ENCODE data around the gene GGT5. TPM values are rescaled to one million over a fixed set of nuclear protein-coding genes. Genes with fewer than 3 reads are reported as not detected.
"Not testable (repeated sequence)": the region's sequence is repeated elsewhere in the genome, so short reads cannot be mapped to it uniquely, and the experiment has no call there.

Gene GGT5
- total RNA-seq, 1 experiment from 2014 or later, result 0.28 TPM

DNA sequence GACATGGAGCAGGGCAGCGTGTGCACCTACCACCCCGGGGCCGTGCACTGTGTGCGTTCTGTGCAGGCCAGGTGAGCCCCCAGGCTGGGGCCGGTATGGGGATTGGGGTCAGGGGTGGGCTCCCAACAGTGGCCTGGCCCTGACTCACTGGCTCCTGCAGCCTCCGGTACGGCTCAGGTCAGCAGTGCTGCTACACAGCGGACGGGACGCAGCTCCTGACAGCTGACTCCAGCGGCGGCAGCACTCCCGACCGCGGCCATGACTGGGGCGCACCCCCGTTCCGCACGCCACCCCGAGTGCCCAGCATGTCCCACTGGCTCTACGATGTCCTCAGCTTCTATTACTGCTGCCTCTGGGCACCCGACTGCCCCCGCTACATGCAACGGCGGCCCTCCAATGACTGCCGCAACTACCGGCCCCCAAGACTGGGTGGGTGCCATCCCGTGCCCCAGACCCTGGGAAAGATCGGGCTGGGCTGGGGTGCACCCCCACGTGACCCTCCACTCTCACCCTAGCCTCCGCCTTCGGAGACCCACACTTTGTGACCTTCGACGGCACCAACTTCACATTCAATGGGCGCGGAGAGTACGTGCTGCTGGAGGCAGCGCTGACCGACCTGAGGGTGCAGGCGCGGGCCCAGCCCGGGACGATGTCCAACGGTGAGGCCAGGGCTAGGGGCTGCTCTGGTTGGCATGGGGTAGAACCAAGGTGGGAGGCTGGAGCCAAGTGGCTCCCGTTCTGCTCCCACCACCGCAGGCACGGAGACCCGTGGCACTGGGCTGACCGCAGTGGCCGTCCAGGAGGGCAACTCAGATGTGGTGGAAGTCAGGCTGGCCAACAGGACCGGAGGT lies 59.2 kb downstream of the GGT5 start:
- Mint-ChIP-seq H3K27me3 (ENCODE audit: unreplicated experiment) (no peaks in the 10 kb centered on the region), H3K4me1 (ENCODE audit: low read depth, unreplicated experiment) (peaks cover 23% of the 10 kb centered on the region), H3K36me3 (ENCODE audit: insufficient read depth, unreplicated experiment) (peaks cover 6% of the 10 kb centered on the region), H3K27ac (ENCODE audit: unreplicated experiment) (no peak overlapping the region), H3K9me3 (ENCODE audit: low read depth, unreplicated experiment) (no peaks in the 10 kb centered on the region), H3K4me3 (ENCODE audit: low read depth, unreplicated experiment) (no peak overlapping the region)
- intact Hi-C loops (cut with micrococcal nuclease; ENCODE audit: unreplicated experiment), result loop anchor here (10.0 kb wide), 1 partner anchor 201 kb away; the partner anchor contains the start of gene GSTT2
- TF ChIP-seq, protein P1, sequence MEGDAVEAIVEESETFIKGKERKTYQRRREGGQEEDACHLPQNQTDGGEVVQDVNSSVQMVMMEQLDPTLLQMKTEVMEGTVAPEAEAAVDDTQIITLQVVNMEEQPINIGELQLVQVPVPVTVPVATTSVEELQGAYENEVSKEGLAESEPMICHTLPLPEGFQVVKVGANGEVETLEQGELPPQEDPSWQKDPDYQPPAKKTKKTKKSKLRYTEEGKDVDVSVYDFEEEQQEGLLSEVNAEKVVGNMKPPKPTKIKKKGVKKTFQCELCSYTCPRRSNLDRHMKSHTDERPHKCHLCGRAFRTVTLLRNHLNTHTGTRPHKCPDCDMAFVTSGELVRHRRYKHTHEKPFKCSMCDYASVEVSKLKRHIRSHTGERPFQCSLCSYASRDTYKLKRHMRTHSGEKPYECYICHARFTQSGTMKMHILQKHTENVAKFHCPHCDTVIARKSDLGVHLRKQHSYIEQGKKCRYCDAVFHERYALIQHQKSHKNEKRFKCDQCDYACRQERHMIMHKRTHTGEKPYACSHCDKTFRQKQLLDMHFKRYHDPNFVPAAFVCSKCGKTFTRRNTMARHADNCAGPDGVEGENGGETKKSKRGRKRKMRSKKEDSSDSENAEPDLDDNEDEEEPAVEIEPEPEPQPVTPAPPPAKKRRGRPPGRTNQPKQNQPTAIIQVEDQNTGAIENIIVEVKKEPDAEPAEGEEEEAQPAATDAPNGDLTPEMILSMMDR (IDR thresholded peaks at IDR 0.05; ENCODE audit: unreplicated experiment), result no peak
- BruUV-seq (replicated peaks), result no TSS peak
- no peak for DNase-seq
- CTCF ChIA-PET, result no interaction called here

DNA sequence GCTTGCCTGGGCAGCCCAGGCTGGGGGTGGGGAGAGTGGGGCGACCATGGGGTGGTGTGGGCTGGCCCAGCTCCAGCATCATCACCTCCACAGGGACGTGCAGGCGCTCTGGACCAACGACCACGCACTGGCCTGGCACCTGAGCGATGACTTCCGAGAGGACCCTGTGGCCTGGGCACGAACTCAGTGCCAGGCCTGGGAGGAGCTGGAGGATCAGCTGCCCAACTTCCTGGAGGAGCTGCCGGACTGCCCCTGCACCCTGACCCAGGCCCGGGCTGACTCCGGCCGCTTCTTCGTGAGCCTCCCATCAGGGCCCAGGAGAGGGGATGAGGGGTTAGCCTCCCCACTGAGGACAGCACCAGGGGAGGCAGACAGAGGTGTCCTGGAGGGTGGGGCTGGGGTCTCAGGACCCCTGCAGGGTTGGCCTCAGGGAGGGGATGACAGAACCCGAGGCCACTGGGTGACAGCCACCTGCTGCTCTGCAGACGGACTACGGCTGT lies 59.8 kb downstream of the GGT5 start:
- Mint-ChIP-seq H3K36me3 (ENCODE audit: insufficient read depth, unreplicated experiment) (peaks cover 6% of the 10 kb centered on the region), H3K4me3 (ENCODE audit: low read depth, unreplicated experiment) (no peak overlapping the region), H3K27me3 (ENCODE audit: unreplicated experiment) (no peaks in the 10 kb centered on the region), H3K27ac (ENCODE audit: unreplicated experiment) (no peak overlapping the region), H3K9me3 (ENCODE audit: low read depth, unreplicated experiment) (no peaks in the 10 kb centered on the region), H3K4me1 (ENCODE audit: low read depth, unreplicated experiment) (peaks cover 16% of the 10 kb centered on the region)
- CTCF ChIA-PET, result no interaction called here
- TF ChIP-seq, protein P1 (IDR thresholded peaks at IDR 0.05; ENCODE audit: unreplicated experiment), result no peak
- no peak for DNase-seq
- intact Hi-C loops (cut with micrococcal nuclease; ENCODE audit: unreplicated experiment), result loop anchor here (10.0 kb wide), 1 partner anchor 200 kb away; the partner anchor contains the start of gene GSTT2
- no TSS peak for BruUV-seq (replicated peaks)

DNA sequence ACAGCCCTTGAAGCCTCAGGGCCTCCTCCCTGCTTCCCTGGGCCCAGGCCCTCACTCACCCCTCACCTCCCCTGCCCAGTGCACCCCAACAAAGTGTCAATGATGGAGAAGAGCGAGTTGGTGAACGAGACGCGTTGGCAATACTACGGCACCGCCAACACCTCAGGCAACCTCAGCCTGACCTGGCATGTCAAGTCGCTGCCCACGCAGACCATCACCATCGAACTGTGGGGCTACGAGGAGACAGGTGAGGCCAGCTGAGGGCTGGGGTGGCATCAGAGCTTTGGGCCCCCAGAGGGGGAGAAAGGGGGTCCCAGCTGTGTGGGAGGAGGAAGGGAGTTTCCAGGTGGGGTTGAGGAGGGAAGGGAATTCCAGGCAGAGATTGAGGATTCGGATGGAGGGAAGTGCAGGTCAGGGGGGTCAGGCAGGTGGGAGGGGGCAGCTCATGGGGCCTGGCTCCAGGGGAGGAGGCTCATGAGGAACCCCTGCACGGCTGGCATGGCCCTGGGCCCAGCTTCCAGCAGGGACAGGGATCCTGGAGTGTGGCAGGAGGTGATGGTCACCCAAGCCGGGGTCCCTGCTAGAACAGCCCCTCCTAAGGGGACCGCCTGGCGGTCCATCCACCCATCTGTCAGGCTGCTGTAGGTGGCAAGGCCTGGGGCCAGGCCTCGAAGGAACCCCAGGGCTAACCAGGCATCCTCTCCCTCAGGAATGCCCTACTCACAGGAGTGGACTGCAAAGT lies 60.7 kb downstream of the GGT5 start:
- H3K4me3 Mint-ChIP-seq (ENCODE audit: low read depth, unreplicated experiment), result no peak overlapping the region
- CTCF ChIA-PET, result interaction anchor here (0.7 to 1.1 kb wide), 2 partner anchors 9 to 28 kb away, joined by 5 to 6 read pairs; no protein-coding TSS in a partner anchor
- no peak for DNase-seq
- H3K36me3 Mint-ChIP-seq (ENCODE audit: insufficient read depth, unreplicated experiment), result peaks cover 2% of the 10 kb centered on the region
- intact Hi-C loops (cut with micrococcal nuclease; ENCODE audit: unreplicated experiment), result loop anchor here (10.0 kb wide), 1 partner anchor 199 kb away; the partner anchor contains the start of gene GSTT2
- no TSS peak for BruUV-seq (replicated peaks)
- no peak overlapping the region for H3K27ac Mint-ChIP-seq (ENCODE audit: unreplicated experiment)
- TF ChIP-seq, protein P1 (IDR thresholded peaks at IDR 0.05; ENCODE audit: unreplicated experiment), result no peak
- no peaks in the 10 kb centered on the region for H3K27me3 Mint-ChIP-seq (ENCODE audit: unreplicated experiment)
- no peaks in the 10 kb centered on the region for H3K9me3 Mint-ChIP-seq (ENCODE audit: low read depth, unreplicated experiment)
- peaks cover 8% of the 10 kb centered on the region for H3K4me1 Mint-ChIP-seq (ENCODE audit: low read depth, unreplicated experiment)

DNA sequence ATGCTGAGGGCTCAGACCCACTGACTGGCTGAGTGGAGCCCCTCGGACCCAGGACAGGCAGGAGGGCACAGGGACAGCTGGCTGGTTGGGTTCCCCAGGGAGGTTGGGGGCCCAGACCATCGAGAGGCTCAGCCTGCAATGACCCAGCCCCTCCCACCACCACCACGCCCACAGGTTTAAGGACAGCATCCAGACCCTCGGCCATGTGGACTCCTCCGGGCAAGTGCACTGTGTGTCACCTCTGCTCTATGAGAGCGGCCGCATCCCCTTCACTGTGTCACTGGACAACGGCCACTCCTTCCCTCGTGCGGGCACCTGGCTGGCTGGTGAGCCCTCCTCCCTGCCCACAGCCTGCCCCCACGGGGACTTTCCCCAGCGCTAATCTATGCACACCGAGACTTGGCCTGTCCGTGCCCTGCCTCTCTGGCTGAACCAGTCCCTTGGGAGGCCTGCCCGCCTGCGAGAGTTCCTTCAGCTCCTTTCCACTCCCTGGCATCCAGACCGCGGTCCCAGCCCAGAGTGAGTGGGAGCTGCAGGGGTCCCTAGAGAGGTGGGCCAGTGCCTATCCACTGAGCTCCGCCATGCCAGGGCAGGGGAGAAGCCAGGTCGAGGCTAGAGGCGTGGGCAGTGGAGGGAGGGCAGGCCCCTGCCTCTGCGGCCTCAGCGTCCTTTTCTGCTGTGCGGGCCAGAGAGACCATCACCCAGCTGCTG lies 61.4 kb downstream of the GGT5 start:
- CTCF ChIA-PET, result interaction anchor here (0.6 to 1.1 kb wide), 3 partner anchors 8 to 757 kb away, joined by 3 to 6 read pairs (median 5); no protein-coding TSS in a partner anchor
- peaks cover under 1% of the 10 kb centered on the region for H3K4me1 Mint-ChIP-seq (ENCODE audit: low read depth, unreplicated experiment)
- no TSS peak for BruUV-seq (replicated peaks)
- H3K4me3 Mint-ChIP-seq (ENCODE audit: low read depth, unreplicated experiment), result no peak overlapping the region
- intact Hi-C loops (cut with micrococcal nuclease; ENCODE audit: unreplicated experiment), result loop anchor here (10.0 kb wide), 1 partner anchor 199 kb away; the partner anchor contains the start of gene GSTT2
- no peak overlapping the region for H3K27ac Mint-ChIP-seq (ENCODE audit: unreplicated experiment)
- TF ChIP-seq, protein P1 (IDR thresholded peaks at IDR 0.05; ENCODE audit: unreplicated experiment), result no peak
- H3K9me3 Mint-ChIP-seq (ENCODE audit: low read depth, unreplicated experiment), result no peaks in the 10 kb centered on the region
- no peaks in the 10 kb centered on the region for H3K27me3 Mint-ChIP-seq (ENCODE audit: unreplicated experiment)
- DNase-seq, result peak; percentile 76
- no peaks in the 10 kb centered on the region for H3K36me3 Mint-ChIP-seq (ENCODE audit: insufficient read depth, unreplicated experiment)

DNA sequence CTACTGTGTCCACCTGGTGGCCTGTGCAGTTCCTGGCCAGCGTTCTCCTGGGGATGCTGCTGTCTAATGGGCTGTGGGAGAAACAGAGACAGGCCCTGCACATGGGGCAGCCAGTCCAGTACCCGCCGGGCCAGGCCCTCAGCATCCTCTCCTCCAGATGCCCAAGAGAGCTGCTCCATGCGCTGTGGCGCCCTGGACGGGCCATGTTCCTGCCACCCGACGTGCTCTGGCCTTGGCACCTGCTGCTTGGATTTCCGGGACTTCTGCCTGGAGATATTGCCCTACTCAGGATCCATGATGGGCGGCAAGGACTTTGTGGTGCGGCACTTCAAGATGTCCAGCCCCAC lies 62.0 kb downstream of the GGT5 start:
- intact Hi-C loops (cut with micrococcal nuclease; ENCODE audit: unreplicated experiment), result loop anchor here (10.0 kb wide), 1 partner anchor 198 kb away; the partner anchor contains the start of gene GSTT2
- H3K4me3 Mint-ChIP-seq (ENCODE audit: low read depth, unreplicated experiment); BruUV-seq (replicated peaks); H3K27me3 Mint-ChIP-seq (ENCODE audit: unreplicated experiment); H3K4me1 Mint-ChIP-seq (ENCODE audit: low read depth, unreplicated experiment); H3K27ac Mint-ChIP-seq (ENCODE audit: unreplicated experiment); DNase-seq; H3K36me3 Mint-ChIP-seq (ENCODE audit: insufficient read depth, unreplicated experiment); H3K9me3 Mint-ChIP-seq (ENCODE audit: low read depth, unreplicated experiment): not testable (repeated sequence)
- CTCF ChIA-PET, result interaction anchor here (0.6 kb wide), 1 partner anchor 758 kb away, joined by 3 read pairs; no protein-coding TSS in a partner anchor
